PC-3 (cell line): ENCODE measurements around the gene FHL3. TPM values are rescaled to one million over a fixed set of nuclear protein-coding genes. Genes with fewer than 3 reads are reported as not detected.

Experiments
- ATAC-seq: fragments of 200-7000 bp; cut with Tn5 transposase; 2 replicates; pipeline ENCODE4 v1.9.1; 2020; ENCODE audit warnings: mild to moderate bottlenecking, moderate library complexity
- BruUV-seq: library from RNA; stranded (reverse); fragments of 400-500 nt; replicated peaks from 2 replicates; lab custom pipeline; 2021; lab: Mats Ljungman, UMichigan
- CTCF ChIA-PET: fragments of 300-600 bp; sonication (Branson Sonifier 250); formaldehyde crosslinking; loops from one replicate; lab custom pipeline; 2022; ENCODE audit warnings: antibody characterized with exemption; lab: Charles Lee
- POLR2A ChIA-PET: fragments of 300-600 bp; sonication (Branson Sonifier 250); formaldehyde crosslinking; loops from one replicate; lab custom pipeline; 2022; ENCODE audit warnings: antibody characterized with exemption; ENCODE audit not compliant: unreplicated experiment; lab: Charles Lee
- DNase-seq: peaks from one replicate; pipeline ENCODE4 v3.0.0-alpha.2; 2015
- H2AFZ ChIP-seq: fragments of 300-600 bp; sonication (generic); 2 replicates; pipeline ENCODE4 v1.6.0; 2016; ENCODE audit warnings: antibody characterized with exemption, low read length
- H3F3A ChIP-seq: fragments of 300-600 bp; sonication (generic); one replicate; pipeline ENCODE4 v1.6.0; 2017; ENCODE audit warnings: antibody characterized with exemption, low read length, control low read depth, mild to moderate bottlenecking; ENCODE audit not compliant: unreplicated experiment
- H3K27ac ChIP-seq: fragments of 300-600 bp; sonication (generic); 2 replicates; pipeline ENCODE4 v1.5.1; 2016; ENCODE audit warnings: mild to moderate bottlenecking, low read length
- H3K27me3 ChIP-seq: fragments of 300-600 bp; sonication (generic); 2 replicates; pipeline ENCODE4 v1.6.1; 2016; ENCODE audit warnings: low read length, mixed read lengths
- H3K36me3 ChIP-seq: fragments of 300-600 bp; sonication (generic); 2 replicates; pipeline ENCODE4 v1.6.1; 2016; ENCODE audit warnings: low read depth, mixed run types, low read length, mixed read lengths
- H3K4me1 ChIP-seq: fragments of 300-600 bp; sonication (generic); 2 replicates; pipeline ENCODE4 v1.5.1; 2016; ENCODE audit warnings: low read length; ENCODE audit not compliant: insufficient read depth
- H3K4me2 ChIP-seq: fragments of 300-600 bp; sonication (generic); 2 replicates; pipeline ENCODE4 v1.6.0; 2016; ENCODE audit warnings: low read length
- H3K4me3 ChIP-seq: fragments of 300-600 bp; sonication (generic); 2 replicates; pipeline ENCODE4 v1.5.1; 2016; ENCODE audit warnings: mild to moderate bottlenecking, low read length, mixed read lengths
- H3K79me2 ChIP-seq: fragments of 300-600 bp; sonication (generic); 2 replicates; pipeline ENCODE4 v1.6.1; 2017; ENCODE audit warnings: low read length, mixed read lengths
- H3K9ac ChIP-seq: fragments of 300-600 bp; sonication (generic); 2 replicates; pipeline ENCODE4 v1.6.0; 2016; ENCODE audit warnings: mild to moderate bottlenecking, low read length
- H3K9me2 ChIP-seq: fragments of 300-600 bp; sonication (generic); replicated peaks from 2 replicates; pipeline ENCODE4 v1.6.1; 2016; ENCODE audit warnings: mixed run types, low read length, mixed read lengths
- H3K9me3 ChIP-seq: fragments of 300-600 bp; sonication (generic); 2 replicates; pipeline ENCODE4 v1.6.1; 2016; ENCODE audit warnings: low read length, mixed read lengths
- H4K20me1 ChIP-seq: fragments of 300-600 bp; sonication (generic); 2 replicates; pipeline ENCODE4 v1.6.1; 2016; ENCODE audit warnings: low read length, mixed read lengths
- EZH2 ChIP-seq: fragments of 300-600 bp; sonication (generic); IDR thresholded peaks from one replicate; pipeline ENCODE4 v1.6.1; 2017; ENCODE audit warnings: antibody characterized with exemption, mild to moderate bottlenecking, low read length; ENCODE audit not compliant: unreplicated experiment
- EZH2phosphoT487 ChIP-seq: fragments of 300-600 bp; sonication (generic); IDR thresholded peaks from 2 replicates; pipeline ENCODE4 v1.6.1; 2018; ENCODE audit warnings: mild to moderate bottlenecking, antibody characterized with exemption, low read length, borderline replicate concordance
- intact Hi-C: fragments of 100-400 bp; cut with micrococcal nuclease; formaldehyde crosslinking; loops from 2 replicates; pipeline ENCODE4 v1.9.0; 2023
- total RNA-seq: library from RNA; depleted of rRNA; stranded (reverse); fragments of >200 nt; gene quantifications from 2 replicates; pipeline ENCODE4 v1.2.3, GENCODE V29; 2014
- TF ChIP-seq, protein P1 (sequence below): fragments of 300-600 bp; sonication (generic); conservative IDR thresholded peaks from 2 replicates; pipeline ENCODE4 v1.5.1; 2017; ENCODE audit warnings: antibody characterized with exemption, low read depth, mild to moderate bottlenecking, low read length

FHL3 gene
- total RNA-seq, 1 experiment from 2014 or later: 6.3 TPM

DNA sequence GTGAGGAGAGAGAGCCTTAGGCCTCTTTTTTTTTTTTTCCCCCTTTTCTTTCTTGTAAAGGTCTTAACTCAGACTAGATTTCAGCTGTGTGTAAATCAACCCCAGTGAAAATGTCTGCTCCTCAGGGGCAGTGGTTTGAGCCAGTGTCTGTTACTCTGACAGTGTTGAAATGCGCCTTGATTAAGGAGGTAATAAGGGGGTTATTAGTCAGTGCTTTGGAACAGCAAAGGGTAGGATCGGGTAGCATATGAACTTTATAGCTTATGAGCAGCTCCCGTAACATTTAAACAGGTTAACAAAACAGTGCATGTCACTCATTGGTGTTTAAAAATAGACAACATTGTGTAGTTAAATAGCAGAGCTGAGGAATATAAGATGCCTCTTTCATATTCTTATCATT is 17.5 kb upstream of the FHL3 start:
- no peaks in the 10 kb centered on the region for H3K79me2 ChIP-seq
- no peak overlapping the region for H2AFZ ChIP-seq
- peaks cover 4% of the 10 kb centered on the region for H3K4me1 ChIP-seq
- no peaks in the 10 kb centered on the region for H4K20me1 ChIP-seq
- H3K27me3 ChIP-seq: no peaks in the 10 kb centered on the region
- CTCF ChIA-PET: interaction anchor here (0.6 kb wide), 1 partner anchor 15 kb away, joined by 4 read pairs; no protein-coding TSS in a partner anchor
- no peak overlapping the region for H3K9ac ChIP-seq
- H3K4me3 ChIP-seq: no peak overlapping the region
- no TSS peak for BruUV-seq
- no peak overlapping the region for H3K27ac ChIP-seq
- no peak overlapping the region for H3K4me2 ChIP-seq
- H3K36me3 ChIP-seq: peaks cover 58% of the 10 kb centered on the region
- no peak for TF ChIP-seq EZH2
- TF ChIP-seq, protein P1, sequence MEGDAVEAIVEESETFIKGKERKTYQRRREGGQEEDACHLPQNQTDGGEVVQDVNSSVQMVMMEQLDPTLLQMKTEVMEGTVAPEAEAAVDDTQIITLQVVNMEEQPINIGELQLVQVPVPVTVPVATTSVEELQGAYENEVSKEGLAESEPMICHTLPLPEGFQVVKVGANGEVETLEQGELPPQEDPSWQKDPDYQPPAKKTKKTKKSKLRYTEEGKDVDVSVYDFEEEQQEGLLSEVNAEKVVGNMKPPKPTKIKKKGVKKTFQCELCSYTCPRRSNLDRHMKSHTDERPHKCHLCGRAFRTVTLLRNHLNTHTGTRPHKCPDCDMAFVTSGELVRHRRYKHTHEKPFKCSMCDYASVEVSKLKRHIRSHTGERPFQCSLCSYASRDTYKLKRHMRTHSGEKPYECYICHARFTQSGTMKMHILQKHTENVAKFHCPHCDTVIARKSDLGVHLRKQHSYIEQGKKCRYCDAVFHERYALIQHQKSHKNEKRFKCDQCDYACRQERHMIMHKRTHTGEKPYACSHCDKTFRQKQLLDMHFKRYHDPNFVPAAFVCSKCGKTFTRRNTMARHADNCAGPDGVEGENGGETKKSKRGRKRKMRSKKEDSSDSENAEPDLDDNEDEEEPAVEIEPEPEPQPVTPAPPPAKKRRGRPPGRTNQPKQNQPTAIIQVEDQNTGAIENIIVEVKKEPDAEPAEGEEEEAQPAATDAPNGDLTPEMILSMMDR: no peak
- TF ChIP-seq EZH2phosphoT487: no peak
- H3F3A ChIP-seq: no peaks in the 10 kb centered on the region
- DNase-seq (no peak), ATAC-seq (no peak)
- no peaks in the 10 kb centered on the region for H3K9me2 ChIP-seq
- intact Hi-C loops: no loop called here
- H3K9me3 ChIP-seq: no peaks in the 10 kb centered on the region
- POLR2A ChIA-PET: interaction anchor here (0.6 kb wide), 1 partner anchor 826 kb away, joined by 5 read pairs; no protein-coding TSS in a partner anchor

DNA sequence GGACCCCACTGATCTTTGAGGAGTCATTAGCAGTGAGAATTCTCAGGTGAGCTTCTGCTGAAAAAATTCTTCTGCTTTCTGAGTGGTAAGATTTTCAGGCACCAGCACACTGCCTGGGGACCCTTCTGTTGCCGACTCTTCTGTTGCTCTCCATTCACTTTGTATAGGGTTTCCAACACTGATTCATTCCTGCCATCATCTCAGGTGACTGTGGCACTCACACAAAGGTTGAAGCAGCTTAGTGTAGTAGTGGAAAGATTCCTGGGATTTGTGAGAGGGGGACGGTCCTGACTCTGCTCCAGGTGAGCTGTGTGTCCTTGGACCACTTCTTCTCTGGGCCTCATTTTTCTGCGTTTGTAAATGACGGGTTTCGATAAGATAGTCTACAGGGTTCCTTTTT is 16.7 kb upstream of the FHL3 start:
- DNase-seq (no peak), ATAC-seq (no peak)
- ChIA-PET CTCF (no interaction called here), POLR2A (no interaction called here)
- no peaks in the 10 kb centered on the region for H4K20me1 ChIP-seq
- peaks cover 66% of the 10 kb centered on the region for H3K36me3 ChIP-seq
- no peaks in the 10 kb centered on the region for H3K4me1 ChIP-seq
- intact Hi-C loops: no loop called here
- no peaks in the 10 kb centered on the region for H3K9me2 ChIP-seq
- no peak overlapping the region for H2AFZ ChIP-seq
- no peaks in the 10 kb centered on the region for H3K9me3 ChIP-seq
- H3K9ac ChIP-seq: no peak overlapping the region
- no peaks in the 10 kb centered on the region for H3K27me3 ChIP-seq
- H3F3A ChIP-seq: no peaks in the 10 kb centered on the region
- TF ChIP-seq EZH2phosphoT487 (no peak), EZH2 (no peak)
- TF ChIP-seq, protein P1: no peak
- no peak overlapping the region for H3K4me2 ChIP-seq
- no peak overlapping the region for H3K27ac ChIP-seq
- no TSS peak for BruUV-seq
- peaks cover 4% of the 10 kb centered on the region for H3K79me2 ChIP-seq
- no peak overlapping the region for H3K4me3 ChIP-seq

GRCh38 chr1:38020396-38020795 is 15.1 kb upstream of the FHL3 start:
- intact Hi-C loops: no loop called here
- ChIA-PET POLR2A (no interaction called here), CTCF (no interaction called here)
- no peaks in the 10 kb centered on the region for H3K27me3 ChIP-seq
- H3F3A ChIP-seq: no peaks in the 10 kb centered on the region
- no peaks in the 10 kb centered on the region for H4K20me1 ChIP-seq
- DNase-seq (no peak), ATAC-seq (no peak)
- no peak overlapping the region for H3K27ac ChIP-seq
- no peak overlapping the region for H3K4me2 ChIP-seq
- no peak overlapping the region for H2AFZ ChIP-seq
- peaks cover 74% of the 10 kb centered on the region for H3K36me3 ChIP-seq
- no peak for TF ChIP-seq EZH2
- TF ChIP-seq, protein P1: no peak
- no peak for TF ChIP-seq EZH2phosphoT487
- no TSS peak for BruUV-seq
- peaks cover 20% of the 10 kb centered on the region for H3K79me2 ChIP-seq
- no peak overlapping the region for H3K9ac ChIP-seq
- H3K9me2 ChIP-seq: no peaks in the 10 kb centered on the region
- H3K9me3 ChIP-seq: no peaks in the 10 kb centered on the region
- no peak overlapping the region for H3K4me3 ChIP-seq
- H3K4me1 ChIP-seq: no peaks in the 10 kb centered on the region
